ENCODE measurements around the gene HSCB.
A peak's percentile ranks its signal among the peaks of the same experiment; 100 is the strongest.
"Not testable (repeated sequence)": the region's sequence is repeated elsewhere in the genome, so short reads cannot be mapped to it uniquely, and the experiment has no call there.

HSCB gene, protein sequence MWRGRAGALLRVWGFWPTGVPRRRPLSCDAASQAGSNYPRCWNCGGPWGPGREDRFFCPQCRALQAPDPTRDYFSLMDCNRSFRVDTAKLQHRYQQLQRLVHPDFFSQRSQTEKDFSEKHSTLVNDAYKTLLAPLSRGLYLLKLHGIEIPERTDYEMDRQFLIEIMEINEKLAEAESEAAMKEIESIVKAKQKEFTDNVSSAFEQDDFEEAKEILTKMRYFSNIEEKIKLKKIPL

DNA sequence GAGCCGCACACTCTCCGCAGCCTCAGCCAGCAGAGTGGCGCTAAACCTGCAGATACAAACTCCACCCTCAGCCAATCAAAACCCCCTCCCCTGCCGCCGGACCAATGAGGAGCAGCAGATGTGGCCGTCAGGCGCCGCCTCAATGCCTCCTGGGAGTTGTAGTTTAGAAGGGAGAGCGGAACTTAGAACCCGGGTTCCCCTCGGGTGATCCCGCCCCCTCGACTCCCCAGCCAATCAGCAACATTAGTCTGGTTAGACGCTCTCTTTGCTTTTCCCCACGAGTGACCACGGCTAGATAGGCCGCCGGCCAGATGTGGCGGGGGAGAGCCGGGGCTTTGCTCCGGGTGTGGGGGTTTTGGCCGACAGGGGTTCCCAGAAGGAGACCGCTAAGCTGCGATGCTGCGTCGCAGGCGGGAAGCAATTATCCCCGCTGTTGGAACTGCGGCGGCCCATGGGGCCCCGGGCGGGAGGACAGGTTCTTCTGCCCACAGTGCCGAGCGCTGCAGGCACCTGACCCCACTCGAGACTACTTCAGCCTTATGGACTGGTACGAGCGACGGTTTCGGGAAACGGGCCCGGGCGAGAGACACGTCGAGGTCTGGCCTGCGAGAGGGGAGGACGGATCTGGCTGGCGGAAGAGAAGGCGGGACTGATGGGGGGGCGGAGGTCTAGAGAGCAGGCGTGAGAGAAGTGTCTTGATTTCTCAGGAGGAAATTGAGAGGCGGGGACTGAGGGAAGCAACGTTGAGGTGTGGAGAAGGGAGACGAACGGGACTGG lies at the start of gene HSCB, which contains the start of gene CHEK2:
Gene HSCB, plus strand, starts transcription at position 255 of the 777 bp plus-strand sequence. Its CDS starts 57 bp downstream, at position 312.
Gene CHEK2, minus strand, starts transcription at position 36 of the 777 bp plus-strand sequence. CDS start 7,099 bp downstream, outside the sequence.
- DNase-seq = peak; percentile 29 to 99 (median 96)

DNA sequence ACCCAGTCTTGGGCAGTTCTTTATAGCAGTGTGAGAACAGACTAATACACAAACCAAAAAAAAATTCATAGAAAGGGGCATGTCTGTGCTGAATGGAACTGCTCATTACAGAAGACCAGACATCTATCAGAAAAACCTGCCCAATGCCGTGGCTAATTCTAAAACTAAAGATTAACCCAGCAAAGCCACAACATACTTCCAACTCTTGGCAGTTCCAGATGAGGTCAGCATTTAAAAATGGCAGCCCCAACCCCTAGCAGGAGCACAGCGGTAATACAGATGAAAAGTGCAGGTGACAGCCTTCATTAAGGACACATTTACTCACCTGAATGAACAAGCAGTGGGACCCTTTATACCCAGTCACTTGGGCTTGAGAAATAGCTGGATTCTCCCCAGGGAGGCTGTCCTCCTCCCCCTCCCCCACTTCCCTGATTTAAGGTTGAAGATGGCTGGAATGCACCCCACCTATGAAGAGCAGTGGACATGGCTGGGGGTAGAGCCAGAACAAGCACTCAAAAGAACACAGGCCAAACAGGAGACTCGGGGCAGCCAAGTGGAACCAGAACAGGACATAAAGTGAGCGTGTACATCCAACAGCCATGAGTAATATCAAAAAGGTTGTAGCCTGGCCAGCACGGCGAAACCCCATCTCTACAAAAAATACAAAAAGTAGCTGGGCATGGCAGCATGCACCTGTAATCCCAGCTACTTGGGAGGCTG lies 48.6 kb upstream of the HSCB start:
- DNase-seq = not testable (repeated sequence)

DNA sequence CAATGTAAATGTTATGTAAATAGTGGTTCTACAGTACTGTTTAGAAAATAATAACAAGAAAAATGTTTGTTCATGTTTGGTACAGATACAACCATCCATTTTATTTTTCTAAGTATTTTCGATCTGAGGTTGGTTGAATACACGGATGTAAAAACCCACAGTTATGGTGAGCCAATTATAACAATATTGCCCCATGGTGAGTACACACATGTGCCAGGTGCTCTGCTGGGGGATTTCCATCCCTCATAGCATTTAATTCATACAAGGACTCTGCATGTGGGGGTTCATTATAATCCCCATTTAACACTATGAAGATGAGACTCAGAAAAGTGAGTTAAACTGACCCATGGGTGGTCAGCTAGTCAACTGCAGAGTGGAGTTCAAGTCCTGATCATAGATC lies 38.9 kb upstream of the HSCB start:
- DNase-seq = no peak

DNA sequence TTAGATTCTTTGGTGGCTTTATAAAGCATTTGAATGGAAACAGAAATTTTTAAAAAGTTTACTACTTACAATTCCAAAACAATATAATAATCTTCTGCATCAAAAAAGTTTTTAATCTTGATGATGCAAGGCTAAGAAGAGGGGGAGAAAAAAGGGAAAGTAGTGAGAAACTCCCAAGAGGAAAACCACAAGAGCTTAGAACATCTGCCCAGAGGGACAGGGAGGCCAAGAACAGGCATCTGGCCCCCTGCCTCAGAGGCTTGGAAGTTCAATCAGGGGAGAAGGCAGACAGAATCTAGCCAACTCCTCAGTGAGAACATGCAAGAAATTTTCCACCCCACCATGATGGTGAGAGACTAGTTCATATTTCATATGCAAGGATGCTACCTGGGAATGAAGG lies 38.4 kb upstream of the HSCB start:
- no peak for DNase-seq

DNA sequence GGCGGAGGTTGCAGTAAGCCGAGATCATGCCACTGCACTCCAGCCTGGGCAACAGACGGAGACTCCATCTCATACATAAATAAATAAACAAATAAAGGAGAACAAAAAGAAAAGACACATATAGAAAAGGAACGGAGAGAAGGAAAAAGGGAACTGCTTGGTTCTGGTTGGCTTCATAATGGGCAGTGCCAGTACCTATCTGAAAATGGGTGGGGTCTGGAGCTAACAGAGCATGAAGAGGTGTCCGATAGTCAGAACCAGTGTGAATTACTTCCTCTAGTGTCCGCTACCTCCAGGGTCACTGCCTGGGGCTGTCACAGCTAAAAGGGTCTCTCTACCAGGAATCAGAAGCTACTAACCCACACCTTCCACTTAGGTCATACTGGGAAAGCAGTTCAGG lies 35.0 kb upstream of the HSCB start:
- no peak for DNase-seq

DNA sequence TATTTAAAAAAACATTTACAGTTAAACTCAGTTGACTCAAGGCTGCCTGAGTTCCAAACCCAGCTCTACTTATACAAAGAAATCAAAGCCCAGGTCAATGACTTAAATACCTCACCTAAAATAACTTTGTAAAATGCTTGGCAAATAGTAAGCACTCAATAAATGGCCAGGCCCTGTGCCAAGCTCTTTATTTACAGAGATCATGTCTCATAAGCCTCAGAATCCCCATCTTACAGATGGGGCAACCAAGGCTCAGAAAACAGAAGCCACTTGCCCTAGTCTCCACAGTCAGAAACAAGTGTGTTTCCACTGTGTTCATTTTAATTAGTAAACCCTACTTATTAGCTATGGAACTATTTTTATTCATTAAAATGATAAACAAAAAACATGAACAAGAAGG lies 31.7 kb upstream of the HSCB start:
- DNase-seq = no peak

DNA sequence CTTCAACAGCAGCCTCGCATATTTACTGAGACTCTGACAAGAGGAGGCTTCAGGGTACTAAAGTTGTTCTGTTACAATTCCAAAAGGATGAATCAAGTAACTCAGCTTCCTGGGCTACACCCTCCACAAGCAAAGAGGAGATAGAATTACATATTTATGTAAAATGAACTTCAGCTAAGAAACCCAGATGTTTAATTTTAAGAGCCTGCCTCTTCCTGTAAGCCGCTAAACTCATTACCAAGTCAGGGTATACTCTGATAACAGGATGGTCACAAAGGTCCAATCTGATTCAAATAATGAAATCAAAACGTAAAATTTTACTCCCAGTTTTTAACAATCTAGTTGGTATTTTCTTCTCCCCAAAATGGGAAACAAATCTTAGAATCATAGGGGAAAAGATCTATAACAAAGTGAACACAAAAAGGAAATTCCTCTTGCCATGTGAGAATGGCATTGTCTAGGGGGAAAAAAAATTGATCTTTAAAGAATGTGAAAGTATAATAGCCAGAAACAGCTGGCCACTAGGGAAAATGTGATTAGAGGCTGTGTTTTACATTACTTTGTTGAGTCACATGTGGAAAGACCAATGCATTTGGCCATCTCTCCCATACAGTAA lies 31.2 kb upstream of the HSCB start:
- DNase-seq = no peak

DNA sequence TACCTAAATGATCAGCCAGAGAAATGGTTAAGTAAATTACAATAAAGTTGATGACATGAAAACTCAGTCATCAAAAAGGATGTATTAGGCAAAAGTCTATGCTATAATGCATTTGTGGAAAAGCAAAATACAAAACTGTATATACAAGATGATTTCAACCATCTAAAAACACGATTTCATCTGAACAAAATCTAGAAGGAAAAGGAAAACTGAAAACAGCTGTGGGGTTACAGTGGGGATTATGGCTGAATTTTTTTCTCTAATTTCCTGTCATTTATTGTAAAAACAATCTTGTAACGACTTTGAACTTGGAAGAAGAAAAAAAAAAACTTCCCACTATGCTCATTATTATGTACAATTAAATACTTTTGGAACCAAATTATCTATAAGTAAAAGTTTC lies 30.5 kb upstream of the HSCB start:
- DNase-seq = no peak

DNA sequence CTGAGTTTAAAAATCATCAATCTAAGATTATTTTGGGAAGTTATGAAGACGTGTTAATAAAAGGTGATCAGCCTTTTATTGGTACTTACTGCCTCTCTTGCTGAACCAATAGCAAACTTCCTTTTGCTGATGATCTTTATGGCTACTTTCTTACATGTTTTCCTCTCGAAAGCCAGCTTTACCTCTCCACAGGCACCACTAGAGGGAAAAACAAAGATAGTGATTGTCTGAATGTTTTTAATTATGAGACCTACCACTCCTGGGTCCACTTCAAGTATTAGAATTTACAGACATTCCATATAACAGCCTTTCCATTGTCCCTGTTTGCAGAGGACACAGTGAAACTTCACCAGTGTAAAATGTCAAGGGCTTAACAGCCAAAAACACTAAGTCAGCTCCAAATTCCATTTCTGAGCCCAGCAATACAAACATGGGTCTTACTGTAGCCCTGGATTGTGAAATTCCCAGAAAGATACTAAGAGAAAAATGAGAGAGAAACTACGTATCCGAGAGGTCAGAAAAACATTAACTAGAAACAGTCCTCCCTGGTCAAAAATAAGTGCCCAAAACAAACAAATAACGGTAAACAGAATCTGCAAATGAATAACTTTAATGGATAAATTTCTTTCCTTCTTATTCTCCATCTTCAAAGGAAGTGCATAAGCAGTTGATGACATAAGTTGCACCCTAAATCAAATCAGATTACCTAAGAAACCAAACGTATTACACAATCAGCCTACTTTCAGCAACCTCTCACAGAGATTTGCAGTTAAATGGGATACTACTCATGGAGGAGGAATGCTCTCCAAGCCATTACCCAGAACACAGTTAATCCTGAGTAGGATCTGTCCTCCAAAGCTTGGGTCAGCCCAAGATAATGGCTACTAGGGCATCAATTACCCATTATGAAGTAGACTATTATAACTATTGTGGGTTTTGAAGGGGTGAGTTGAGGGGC lies 29.7 kb upstream of the HSCB start:
- no peak for DNase-seq

DNA sequence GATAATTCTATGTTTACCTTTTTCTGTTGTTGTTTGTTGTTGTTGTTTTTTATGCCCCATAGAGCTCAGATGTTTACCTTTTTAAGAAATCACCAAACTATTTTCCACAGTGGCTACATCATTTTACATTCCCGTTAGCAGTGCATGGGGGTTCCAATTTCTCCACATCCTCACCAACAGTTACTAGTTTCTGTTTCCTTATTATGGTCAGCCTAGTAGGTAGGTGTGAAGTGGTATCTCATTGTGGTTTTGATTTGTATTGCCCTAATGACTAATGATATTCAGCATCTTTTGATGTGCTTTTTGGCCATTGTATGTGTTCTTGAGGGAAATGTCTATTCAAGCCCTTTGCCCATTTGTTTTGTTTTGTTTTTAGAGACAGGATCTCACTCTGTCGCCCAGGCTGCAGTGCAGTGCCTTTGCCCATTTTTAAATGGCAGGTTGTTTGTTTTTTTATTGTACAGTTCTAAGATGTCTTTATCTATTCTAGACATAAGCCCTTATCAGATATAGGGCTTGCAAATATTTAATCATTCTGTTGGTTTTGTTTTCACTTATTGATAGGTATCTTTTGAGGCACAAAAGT lies 27.7 kb upstream of the HSCB start:
- no peak for DNase-seq

DNA sequence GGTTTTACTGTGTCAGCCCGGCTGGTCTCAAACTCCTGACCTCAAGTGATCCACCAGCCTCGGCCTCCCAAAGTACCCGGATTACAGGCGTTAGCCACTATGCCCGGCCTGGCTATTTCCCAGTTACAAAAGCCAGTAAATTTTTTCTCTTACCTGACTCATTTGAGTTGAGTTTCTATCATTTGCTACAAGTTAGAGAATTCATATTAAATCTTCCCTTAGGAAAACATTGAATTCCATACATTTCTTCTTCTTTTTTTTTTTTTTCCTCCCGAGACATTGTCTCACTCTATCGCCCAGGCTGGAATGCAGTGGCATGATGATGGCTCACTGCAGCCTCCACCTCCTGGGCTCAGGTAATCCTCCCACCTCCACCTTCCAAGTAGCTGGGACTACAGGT lies 26.2 kb upstream of the HSCB start:
- no peak for DNase-seq

DNA sequence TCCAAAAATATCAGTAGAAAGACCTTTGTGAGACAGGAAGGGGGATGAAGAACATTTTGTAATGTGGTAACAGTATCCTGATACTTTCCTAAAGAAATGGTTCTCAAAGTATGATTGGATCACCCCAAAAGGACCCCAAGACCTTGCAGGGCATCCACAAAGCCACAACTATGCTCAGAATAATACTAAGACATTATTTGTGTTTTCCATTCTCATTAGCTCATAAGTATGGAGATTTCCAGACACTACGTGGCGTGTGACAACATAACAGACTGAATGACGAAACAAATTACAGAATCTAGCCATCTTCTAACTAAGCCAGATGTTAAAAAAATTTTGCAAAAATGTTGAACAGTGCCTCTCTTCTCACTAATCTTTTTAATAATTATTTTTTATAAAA lies 25.2 kb upstream of the HSCB start:
- no peak for DNase-seq

DNA sequence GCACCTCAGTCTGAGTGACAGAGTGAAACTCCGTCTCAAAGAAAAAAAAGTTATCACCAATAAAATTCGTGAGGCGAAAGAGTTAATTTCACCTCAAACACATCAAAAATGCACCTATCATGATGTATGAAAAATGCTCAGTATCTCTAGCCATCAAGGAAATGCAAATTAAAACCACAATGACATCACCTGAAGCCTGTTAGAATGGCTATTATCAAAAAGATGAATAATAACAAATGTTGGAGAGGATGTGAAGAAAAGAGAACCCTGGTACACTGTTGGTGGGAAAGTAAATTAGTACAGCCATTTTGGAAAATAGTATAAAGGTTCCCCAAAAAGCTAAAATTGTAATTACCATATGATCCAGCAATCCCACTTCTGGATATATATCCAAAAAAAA lies 23.8 kb upstream of the HSCB start:
- no peak for DNase-seq

DNA sequence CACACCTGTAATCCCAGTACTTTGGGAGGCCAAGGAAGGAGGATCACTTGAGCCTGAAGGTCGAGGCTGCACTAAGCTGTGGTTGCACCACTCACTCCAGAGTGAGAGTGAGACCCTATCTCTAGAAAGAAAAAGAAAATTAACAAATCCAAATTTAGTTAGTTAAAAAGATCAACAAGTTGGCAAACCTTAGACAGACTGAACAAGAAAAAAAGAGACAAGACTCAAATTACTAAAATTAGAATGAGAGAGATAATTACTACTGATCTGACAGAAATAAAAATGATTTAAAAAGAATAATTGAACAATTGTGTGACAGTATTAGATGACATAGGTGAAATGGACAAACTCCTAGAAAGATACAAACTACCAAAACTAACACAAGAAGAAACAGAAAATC lies 13.8 kb upstream of the HSCB start:
- DNase-seq = no peak

DNA sequence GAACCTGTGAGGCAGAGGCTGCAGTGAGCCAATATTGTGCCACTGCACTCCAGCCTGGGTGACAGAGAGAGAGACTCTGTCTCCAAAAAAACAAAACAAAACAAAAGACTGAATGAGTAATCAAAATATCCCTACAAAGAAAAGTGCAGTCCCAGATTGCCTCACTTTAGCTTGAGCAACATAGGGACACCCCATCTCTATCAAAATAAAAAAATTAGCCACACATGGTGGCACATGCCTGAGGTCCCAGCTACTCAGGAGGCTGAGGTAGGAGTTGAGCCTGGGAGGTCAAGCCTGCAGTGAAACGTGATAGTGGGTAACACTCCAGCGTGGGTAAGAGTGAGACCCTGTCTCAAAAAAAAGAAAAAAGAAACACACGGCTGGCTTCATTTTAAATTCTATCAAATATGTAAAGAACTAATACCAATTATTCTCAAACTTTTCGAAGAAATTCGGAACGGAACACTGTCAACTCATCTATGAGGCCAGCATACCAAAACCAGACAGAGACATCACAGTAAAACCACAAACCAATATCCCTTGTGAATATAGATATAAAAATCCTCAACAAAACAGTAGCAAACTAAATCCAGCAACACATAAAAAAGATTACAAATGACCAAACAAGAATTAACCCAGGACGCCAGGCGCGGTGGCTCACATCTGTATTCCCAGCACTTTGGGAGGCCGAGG lies 13.1 kb upstream of the HSCB start:
- no peak for DNase-seq

DNA sequence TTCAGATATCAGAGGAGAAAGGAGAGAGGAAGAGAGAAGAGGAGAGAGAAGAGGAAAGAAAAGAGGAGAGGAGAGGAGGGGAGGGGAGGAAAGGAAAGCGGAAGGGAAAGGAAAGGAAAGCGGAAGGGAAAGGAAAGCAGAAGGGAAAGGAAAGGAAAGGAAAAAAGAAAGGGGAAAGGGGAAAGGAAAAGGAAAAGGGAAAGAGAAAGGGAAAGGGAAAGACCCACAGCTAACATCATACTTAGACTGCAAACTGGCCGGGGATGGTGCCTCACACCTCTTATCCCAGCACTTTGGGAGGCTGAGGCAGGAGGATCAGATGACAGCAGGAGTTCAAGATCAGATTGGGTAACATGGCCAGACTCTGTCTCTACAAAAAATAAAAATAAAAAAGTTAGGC lies 11.7 kb upstream of the HSCB start:
- no peak for DNase-seq

DNA sequence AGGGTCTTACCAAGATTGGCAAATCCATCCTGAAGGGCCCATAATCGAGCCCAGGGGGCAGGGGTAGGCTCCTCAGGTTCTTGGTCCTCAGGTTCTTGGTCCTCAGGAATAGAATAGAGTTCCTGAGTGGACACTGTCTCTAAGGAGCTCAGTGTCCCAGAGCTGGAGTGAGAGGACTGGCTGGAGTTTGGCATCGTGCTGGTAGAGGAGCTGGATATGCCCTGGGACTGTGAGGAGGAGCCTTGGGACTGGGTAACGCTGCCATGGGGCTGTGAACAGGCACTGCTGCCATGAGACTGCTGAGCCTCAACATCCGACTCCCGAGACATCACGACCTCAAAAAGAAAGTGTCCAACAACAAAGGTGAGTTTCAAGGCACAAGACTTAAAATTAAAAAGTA lies 7.4 kb upstream of the HSCB start:
- DNase-seq = no peak

DNA sequence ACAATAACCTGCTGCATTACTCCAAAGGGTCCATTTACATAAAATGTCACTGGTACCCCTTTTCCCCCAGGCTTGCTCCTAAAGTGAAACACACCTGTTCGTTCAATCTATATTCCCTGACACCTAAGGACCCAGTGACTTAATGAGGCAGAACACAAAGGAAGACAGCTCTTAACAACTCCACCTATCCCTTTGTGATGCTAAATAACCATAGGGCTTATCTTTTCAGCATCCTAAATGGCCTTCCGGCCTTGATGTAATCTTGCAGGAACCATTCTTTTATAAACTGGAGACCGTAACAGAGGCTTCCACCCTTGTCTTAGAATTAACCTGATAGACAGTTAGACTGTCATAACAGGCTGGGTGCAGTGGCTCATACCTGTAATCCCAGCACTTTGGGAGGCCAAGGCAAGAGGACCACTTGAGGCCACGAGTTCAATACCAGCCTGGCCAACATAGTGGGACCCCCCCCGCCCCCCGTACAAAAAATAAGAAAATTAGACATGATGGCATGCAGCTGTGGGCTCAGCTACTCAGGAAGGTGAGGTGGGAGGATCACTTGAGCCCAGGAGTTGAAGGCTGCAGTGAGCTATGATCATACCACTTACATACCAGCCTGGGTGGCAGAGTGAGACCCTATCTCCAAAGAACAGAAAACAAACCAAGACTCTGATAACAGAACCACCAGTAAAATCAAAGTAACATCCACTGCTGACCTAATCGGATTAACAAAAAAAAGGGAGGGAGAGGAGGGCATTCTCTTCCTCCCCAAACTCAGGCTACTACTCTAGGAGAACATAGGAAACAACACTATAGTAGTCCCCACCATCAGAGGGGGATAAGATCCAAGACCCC lies 5.3 kb upstream of the HSCB start:
- no peak for DNase-seq

DNA sequence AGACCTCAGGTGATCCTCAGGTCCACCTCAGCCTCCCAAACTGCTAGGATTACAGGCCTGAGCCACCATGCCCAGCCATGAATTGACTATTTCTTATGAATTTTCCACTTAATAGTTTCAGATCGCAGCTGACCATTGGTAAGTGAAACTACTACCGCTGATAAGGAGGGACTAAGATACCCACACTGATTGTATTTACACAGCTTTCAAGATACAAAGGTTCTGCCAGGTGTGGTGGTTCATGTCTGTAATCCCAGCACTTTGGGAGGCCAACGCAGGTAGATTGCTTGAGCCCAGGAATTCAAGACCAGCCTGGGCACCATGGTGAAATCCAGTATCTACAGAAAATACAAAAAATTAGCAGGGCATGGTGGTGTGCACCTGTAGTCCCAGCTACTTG lies 4.1 kb upstream of the HSCB start:
- DNase-seq = no peak
